Stimulated activated naive CD8-positive, alpha-beta T cell treated with anti-CD3 and anti-CD28 coated beads, Interleukin-15, Interleukin-2, amounts not matched to agents 100 U/mL and 50 U/mL, for 24 hours (primary cell): ENCODE measurements around the gene ZSCAN26.

ENCODE experiments used
- ATAC-seq: fragments of 150-1000 bp; cut with Tn5 transposase; one replicate; pipeline ENCODE4 v1.10.0; 2021
- DNase-seq: peaks from one replicate; pipeline ENCODE4 v3.0.0; 2021

ZSCAN26 gene

GRCh38 chr6:28322661-28323060 lies 55.7 kb downstream of the ZSCAN26 start:
- ATAC-seq (no peak), DNase-seq (no peak)

DNA sequence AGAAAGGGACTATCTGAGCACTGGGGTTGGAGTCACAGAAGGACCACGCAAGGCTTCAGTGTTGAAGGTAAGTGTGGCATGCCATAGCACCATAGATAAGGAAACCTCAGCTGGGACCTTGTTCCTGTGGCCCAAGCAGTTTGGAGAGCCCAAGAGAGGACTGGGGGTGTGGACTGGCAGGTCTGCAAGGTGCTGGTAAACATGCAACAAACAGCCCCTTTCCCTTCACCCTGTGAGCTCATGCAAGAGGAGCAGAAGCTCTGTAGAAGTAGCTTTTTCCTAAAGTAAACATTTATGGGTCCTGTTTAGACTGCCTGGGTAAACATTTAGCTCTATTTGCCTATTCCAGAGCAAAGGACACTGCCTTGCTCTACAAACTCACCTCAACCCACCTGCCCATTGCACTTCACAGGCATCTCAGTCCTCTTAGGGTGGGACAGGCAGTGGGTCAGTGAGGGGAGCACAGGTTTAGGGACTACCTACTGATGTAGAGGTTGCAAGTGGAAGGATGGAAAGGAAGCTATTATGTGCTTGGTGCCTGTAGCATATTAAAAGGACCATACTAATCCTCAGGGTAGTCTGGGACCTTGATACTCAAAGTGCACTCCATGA lies 57.0 kb downstream of the ZSCAN26 start:
- no peak for DNase-seq
- no peak for ATAC-seq

DNA sequence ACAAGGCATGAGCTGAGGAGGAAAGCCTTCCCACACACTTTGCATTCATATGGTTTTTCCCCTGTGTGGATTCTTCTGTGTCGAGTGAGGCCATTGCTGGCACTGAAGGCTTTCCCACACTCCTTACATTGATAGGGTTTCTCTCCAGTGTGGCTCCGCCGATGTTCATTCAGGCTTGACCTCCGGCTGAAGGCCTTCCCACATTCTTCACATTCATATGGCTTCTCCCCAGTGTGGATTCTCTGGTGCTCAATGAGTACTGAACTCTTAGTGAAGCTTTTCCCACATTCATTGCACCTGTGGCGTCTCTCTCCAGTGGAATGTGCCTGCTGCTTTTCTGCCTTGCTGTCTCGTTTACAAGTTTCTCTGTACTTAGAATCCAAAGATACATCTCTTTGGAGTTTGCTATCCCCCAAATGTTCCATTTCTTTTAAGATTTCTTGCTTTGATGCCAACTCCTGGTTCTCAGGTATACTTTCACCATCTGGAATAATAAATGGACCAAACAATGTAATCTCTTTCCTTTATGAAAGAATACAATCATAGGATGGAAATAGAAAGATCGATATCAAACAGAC lies 59.5 kb downstream of the ZSCAN26 start:
- no peak for DNase-seq
- no peak for ATAC-seq
